Stimulated activated CD4-positive, alpha-beta T cell treated with anti-CD3 and anti-CD28 coated beads, Interleukin-2, amount 100 ng/mL, for 4 hours (primary cell): Measurements from ENCODE around the gene ZNF222.
A peak's percentile ranks its signal among the peaks of the same experiment; 100 is the strongest.

Source experiments
- DNase-seq: peaks from one replicate; pipeline ENCODE4 v3.0.0-alpha.2; 2020; ENCODE audit warnings: low read depth

ZNF222 gene

GRCh38 chr19:44025217-44025936 lies at the start of gene ZNF222:
ZNF222 (plus strand) TSS chr19:44025379; CDS start chr19:44025437, 58 bp downstream.
- peak; percentile 70 for DNase-seq

GRCh38 chr19:43976732-43977131 lies 48.4 kb upstream of the ZNF222 start:
- DNase-seq, result no peak

- no peak for DNase-seq
Observed at GRCh38 chr19:43983544-43983911, 41.7 kb upstream of the ZNF222 start.

GRCh38 chr19:43983912-43984686 lies 41.1 kb upstream of the ZNF222 start, which contains the start of gene ZNF155:
ZNF155 (plus strand) TSS chr19:43984188; CDS start chr19:43988544, 4,356 bp downstream.
- peak; percentile 48 for DNase-seq

- no peak for DNase-seq
Observed at GRCh38 chr19:43984687-43985000, 40.5 kb upstream of the ZNF222 start.

- DNase-seq, result no peak
Observed at GRCh38 chr19:43997631-43998290, 27.4 kb upstream of the ZNF222 start.

- no peak for DNase-seq
Observed at GRCh38 chr19:44002212-44002565, 23.0 kb upstream of the ZNF222 start.

GRCh38 chr19:44002566-44003460 lies 22.4 kb upstream of the ZNF222 start, which contains the start of gene ZNF230:
ZNF230 (plus strand) TSS chr19:44002957; CDS start chr19:44007079, 4,122 bp downstream.
- DNase-seq, result peak; percentile 79

- no peak for DNase-seq
Observed at GRCh38 chr19:44003461-44004009, 21.6 kb upstream of the ZNF222 start.

- no peak for DNase-seq
Observed at GRCh38 chr19:44005973-44006372, 19.2 kb upstream of the ZNF222 start.

- no peak for DNase-seq
Observed at GRCh38 chr19:44007473-44007872, 17.7 kb upstream of the ZNF222 start.

GRCh38 chr19:44010468-44010867 lies 14.7 kb upstream of the ZNF222 start:
- DNase-seq, result no peak

- no peak for DNase-seq
Observed at GRCh38 chr19:44019498-44019897, 5.7 kb upstream of the ZNF222 start.

GRCh38 chr19:44021221-44021620 lies 4.0 kb upstream of the ZNF222 start:
- no peak for DNase-seq

GRCh38 chr19:44024900-44025216 lies 321 bp upstream of the ZNF222 start:
- DNase-seq, result no peak

GRCh38 chr19:44026622-44027021 lies 1.4 kb downstream of the ZNF222 start:
- no peak for DNase-seq

- DNase-seq, result no peak
Observed at GRCh38 chr19:44032001-44032610, 6.9 kb downstream of the ZNF222 start.

- no peak for DNase-seq
Observed at GRCh38 chr19:44042147-44042546, 17.0 kb downstream of the ZNF222 start.

GRCh38 chr19:44050740-44051649 lies 25.8 kb downstream of the ZNF222 start:
- no peak for DNase-seq
